Stimulated activated CD8-positive, alpha-beta memory T cell treated with anti-CD3 and anti-CD28 coated beads, Interleukin-12 subunit alpha, Interleukin-12 subunit beta, amount 100 ng/mL, for 24 hours (primary cell): ENCODE data around the gene FIBP.

ENCODE experiments used
- DNase-seq: peaks from one replicate; pipeline ENCODE4 v3.0.0-alpha.2; 2020; ENCODE audit errors: extremely low read depth

FIBP gene

GRCh38 chr11:65890324-65891218 is 2.3 kb upstream of the FIBP start, which contains the start of gene CCDC85B:
CCDC85B (plus strand) TSS chr11:65890673; CDS start chr11:65890784, 111 bp downstream.
- DNase-seq: peak; percentile 96

DNA sequence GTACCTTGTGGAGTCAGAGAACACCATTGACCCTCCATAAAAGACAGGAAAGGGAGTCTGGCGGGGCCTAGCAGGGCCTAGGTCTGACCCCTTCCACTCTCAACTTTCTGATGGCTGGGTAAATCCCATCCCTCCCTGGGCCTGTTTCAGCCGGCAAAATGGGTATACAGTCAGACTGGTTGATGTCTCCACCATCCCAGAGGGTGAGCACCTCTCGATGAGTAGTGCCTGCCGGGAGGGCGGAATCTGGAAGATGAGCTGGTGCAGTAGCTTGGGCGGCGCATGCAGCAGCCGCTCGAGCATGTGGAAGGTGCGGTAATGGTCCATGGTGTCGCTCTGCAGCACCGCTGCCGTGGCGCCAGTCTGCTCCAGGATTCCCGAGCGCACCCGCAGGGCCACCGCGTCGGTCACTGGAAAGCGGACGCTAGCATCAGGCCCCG is 528 bp downstream of the FIBP start:
- no peak for DNase-seq

DNA sequence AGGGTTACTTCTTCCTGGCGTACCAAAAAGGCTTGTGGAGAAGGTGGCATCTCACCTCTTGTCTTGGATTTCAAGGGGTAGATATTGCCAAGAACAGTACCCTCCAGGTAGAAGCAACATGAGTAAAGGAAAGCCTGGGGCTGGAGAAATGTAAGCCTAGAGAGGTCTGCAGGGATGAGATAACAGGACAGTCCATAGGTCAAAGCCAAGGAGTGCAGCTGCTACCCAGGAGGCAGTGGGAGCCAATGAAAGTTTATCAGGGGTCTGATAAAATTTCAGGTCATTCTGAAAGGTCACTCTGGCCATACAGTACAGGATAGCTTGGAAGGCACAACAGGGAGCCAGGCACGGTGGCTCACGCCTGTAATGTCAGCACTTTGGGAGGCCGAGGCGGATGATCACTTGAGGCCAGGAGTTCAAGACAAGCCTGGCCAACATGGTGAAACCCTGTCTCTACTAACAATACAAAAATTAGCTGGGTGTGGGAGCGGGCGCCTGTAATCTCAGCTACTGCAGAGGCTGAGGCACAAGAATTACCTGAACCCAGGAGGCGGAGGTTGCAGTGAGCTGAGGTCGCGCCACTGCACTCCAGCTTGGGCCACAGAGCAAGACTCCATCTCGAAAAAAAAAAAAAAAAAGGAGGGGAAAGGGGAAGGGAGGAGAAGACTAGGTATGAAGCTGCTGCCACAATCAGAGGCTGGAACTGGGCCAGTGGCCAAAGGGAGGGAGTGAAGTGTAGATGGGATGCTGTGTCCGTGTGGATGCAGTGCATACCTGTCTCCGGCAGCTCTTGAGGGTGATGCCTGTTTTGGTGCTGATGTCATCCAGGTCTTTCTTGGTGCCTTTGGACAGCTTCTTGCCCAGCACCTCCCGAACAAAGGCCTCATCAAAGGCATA is 1.2 kb downstream of the FIBP start:
- no peak for DNase-seq

DNA sequence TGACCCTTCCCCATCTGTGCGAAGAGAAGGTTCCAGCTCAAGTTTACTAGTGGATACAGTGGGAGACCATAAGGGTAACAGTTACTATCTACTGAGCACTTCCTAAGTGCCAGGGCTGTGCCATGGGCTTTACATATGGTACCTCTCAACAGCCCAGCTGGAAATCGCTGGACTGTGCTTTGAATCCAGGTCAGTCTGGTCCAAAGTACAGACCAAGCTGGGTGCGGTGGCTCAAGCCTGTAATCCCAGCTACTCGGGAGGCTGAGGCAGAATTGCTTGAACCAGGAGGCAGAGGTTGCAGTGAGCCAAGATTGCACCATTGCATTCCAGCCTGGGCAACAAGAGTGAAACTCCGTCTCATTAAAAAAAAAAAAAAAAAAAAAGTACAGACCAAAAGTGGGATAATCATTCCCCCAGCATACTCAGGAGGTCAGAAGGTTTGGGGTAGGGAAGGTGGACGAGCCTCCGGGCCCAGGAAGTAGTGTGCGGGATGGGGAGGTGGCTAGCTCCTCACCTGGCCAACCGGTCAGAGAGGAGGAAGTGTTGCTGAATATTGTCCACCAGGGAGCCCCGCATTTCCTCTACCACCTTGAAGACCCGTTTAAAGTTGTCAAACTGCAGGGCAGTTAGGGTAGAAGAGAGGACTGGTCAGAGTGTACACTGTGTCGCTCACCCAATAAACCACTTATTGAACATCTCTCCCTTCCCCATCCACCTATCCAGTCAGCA is 2.3 kb downstream of the FIBP start:
- no peak for DNase-seq

- DNase-seq: no peak
Measured at GRCh38 chr11:65885231-65885630, 3.0 kb downstream of the FIBP start.

- DNase-seq: no peak
Measured at GRCh38 chr11:65884716-65885092, 3.6 kb downstream of the FIBP start.

- no peak for DNase-seq
Measured at GRCh38 chr11:65883786-65884715, 4.2 kb downstream of the FIBP start.

DNA sequence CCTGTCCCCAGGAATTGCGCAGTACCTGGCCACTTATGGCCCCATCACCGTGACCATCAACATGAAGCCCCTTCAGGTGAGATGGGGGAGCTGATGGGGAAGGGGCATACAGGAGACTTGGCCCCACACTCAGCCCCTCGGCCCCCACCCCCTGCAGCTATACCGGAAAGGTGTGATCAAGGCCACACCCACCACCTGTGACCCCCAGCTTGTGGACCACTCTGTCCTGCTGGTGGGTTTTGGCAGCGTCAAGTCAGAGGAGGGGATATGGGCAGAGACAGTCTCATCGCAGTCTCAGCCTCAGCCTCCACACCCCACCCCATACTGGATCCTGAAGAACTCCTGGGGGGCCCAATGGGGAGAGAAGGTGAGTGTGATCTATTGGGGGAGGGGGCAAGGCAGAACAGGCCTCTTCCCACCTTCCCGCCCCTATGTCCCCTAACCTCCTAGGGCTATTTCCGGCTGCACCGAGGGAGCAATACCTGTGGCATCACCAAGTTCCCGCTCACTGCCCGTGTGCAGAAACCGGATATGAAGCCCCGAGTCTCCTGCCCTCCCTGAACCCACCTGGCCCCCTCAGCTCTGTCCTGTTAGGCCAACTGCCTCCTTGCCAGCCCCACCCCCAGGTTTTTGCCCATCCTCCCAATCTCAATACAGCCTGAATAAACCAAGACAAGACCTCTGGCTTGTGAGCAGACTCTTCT is 5.1 kb downstream of the FIBP start:
- DNase-seq: no peak

GRCh38 chr11:65882120-65883057 is 5.9 kb downstream of the FIBP start:
- DNase-seq: no peak

DNA sequence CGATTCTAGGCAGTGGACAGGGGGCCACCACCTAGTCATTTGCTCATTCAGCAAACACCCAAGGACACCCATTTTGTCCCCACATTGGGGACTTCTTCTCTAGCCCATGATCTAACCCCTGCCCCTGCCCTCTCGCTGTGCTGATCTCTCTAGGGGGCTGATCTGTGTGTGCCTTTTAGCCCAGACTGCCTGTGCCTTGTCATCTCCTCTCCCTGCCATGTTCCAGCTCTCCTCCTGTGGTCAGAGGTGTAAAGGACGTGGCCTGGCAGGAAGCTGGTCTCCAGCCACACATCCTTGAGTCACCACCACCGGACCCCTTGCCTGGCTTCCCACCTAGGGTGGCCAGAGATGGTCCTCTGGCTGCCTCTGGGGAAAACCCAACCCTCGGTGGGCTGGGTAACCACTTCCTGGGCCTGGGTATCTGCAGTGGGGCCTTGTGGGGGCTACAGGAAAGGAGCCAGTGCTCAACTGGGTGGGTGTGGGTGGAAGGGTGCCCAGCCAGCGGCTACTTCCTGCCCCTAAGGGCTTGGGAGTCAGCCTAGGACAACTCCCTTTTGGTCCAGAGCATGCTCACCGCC is 7.3 kb downstream of the FIBP start:
- no peak for DNase-seq

DNA sequence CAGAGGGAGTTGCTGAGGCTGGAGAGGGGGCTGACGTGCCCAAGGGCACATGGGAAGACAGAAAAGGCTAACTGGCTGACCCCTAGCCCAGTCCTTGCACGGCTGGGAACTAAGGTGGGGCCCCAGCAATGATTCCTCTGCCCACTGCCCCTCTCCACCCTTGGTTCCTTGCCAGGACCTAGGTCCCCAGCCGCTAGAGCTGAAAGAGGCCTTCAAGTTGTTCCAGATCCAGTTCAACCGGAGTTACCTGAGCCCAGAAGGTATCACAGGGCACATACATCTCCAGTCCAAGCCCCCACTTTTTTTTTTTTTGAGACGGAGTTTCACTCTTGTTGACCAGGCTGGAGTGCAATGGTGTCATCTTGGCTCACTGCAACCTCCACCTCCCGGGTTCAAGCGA is 8.2 kb downstream of the FIBP start:
- DNase-seq: no peak

GRCh38 chr11:65879617-65880016 is 8.7 kb downstream of the FIBP start, which contains the start of gene CTSW:
CTSW (plus strand) TSS chr11:65879837; CDS start chr11:65879855, 18 bp downstream.
- no peak for DNase-seq

GRCh38 chr11:65873318-65874156 is 14.7 kb downstream of the FIBP start:
- DNase-seq: peak; percentile 83

- no peak for DNase-seq
Measured at GRCh38 chr11:65872586-65873317, 15.5 kb downstream of the FIBP start, which contains the start of gene EFEMP2. EFEMP2 (minus strand) TSS chr11:65872800; CDS start chr11:65872354, 446 bp downstream.

DNA sequence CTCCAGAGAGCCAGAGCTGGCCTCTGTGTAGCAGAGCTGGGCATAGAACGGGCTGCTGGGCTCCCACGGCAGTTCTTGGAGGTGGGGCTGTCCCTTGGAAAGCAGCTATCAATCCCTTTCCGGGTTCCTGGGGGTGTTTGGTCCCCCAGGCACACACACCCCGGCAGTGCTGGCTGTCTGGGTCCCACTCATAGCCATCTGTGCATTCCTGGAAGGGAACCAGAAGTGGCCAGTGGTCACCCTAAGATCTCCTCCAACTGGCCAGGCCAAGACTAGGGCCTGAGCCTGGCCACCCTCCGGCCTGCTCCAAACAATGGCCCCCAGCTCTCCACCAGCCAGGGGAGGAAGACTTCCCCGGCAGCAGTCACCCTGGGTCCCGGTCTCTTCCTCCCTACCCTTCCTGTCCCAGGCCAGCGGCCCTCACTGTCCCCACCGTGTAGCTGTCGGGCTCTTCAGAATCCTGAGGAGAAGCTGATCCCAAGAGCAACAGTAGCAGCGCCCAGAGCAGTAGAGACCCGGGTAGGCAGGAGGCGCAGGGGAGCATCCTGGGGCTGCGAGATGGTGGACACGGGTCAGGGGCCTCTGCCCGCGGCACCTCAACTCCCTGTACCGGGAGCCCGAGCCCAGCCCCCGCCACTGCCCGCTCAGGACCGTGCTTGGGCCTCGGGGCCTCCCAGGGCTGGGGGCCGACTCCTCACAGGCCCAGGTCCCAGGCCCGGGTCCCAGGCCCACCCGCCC is 16.3 kb downstream of the FIBP start:
- DNase-seq: no peak
